Astrocyte (in vitro differentiated cells and primary cell): ENCODE measurements around the gene PLCB4. TPM values are rescaled to one million over a fixed set of nuclear protein-coding genes. Genes with fewer than 3 reads are reported as not detected.
"Not testable (repeated sequence)": the region's sequence is repeated elsewhere in the genome, so short reads cannot be mapped to it uniquely, and the experiment has no call there.

ENCODE experiments used
- DNase-seq: peaks from one replicate; pipeline ENCODE4 v3.0.0-alpha.2; 2010; ENCODE audit warnings: low read depth
- FAIRE-seq: peaks from 2 replicates; lab custom pipeline; 2011; peaks lifted over from hg19 to GRCh38; lab: Jason Lieb, UNC
- H2AFZ ChIP-seq: 2 replicates; pipeline ENCODE4 v1.6.0; 2012; ENCODE audit warnings: low read depth, low read length, inconsistent platforms
- H3K27ac ChIP-seq: 2 replicates; pipeline ENCODE4 v1.5.1; 2011; ENCODE audit warnings: low read depth, low read length, inconsistent platforms
- H3K27me3 ChIP-seq: 2 replicates; pipeline ENCODE4 v1.6.0; 2011; ENCODE audit warnings: low read length, inconsistent platforms; ENCODE audit not compliant: insufficient read depth
- H3K36me3 ChIP-seq: 2 replicates; pipeline ENCODE4 v1.5.1; 2011; ENCODE audit warnings: low read length, inconsistent platforms; ENCODE audit not compliant: insufficient read depth
- H3K4me1 ChIP-seq: 2 replicates; pipeline ENCODE4 v1.5.1; 2011; ENCODE audit warnings: low read length, inconsistent platforms; ENCODE audit not compliant: insufficient read depth
- H3K4me2 ChIP-seq: 2 replicates; pipeline ENCODE4 v1.6.0; 2012; ENCODE audit warnings: low read length, inconsistent platforms
- H3K4me3 ChIP-seq: 2 replicates; pipeline ENCODE4 v1.5.1; 2011; ENCODE audit warnings: low read depth, mild to moderate bottlenecking, low read length, inconsistent platforms; ENCODE audit not compliant: insufficient read depth
- H3K79me2 ChIP-seq: 2 replicates; pipeline ENCODE4 v1.6.0; 2012; ENCODE audit warnings: mild to moderate bottlenecking, low read length, inconsistent platforms; ENCODE audit not compliant: insufficient read depth
- H3K9ac ChIP-seq: 2 replicates; pipeline ENCODE4 v1.6.0; 2012; ENCODE audit warnings: mild to moderate bottlenecking, low read length, inconsistent platforms
- H3K9me3 ChIP-seq: 2 replicates; pipeline ENCODE4 v1.5.1; 2012; ENCODE audit warnings: low read depth, mild to moderate bottlenecking, low read length, inconsistent platforms; ENCODE audit not compliant: insufficient read depth
- H4K20me1 ChIP-seq: 2 replicates; pipeline ENCODE4 v1.6.0; 2012; ENCODE audit warnings: low read length, inconsistent platforms; ENCODE audit not compliant: insufficient read depth
- H3K27ac Mint-ChIP-seq: one replicate; pipeline ENCODE4 v1.8.0; 2021; ENCODE audit warnings: mild to moderate bottlenecking, mixed read lengths; ENCODE audit not compliant: unreplicated experiment
- H3K27me3 Mint-ChIP-seq: one replicate; pipeline ENCODE4 v1.8.0; 2021; ENCODE audit warnings: low read depth, mixed read lengths; ENCODE audit not compliant: unreplicated experiment
- H3K36me3 Mint-ChIP-seq: one replicate; pipeline ENCODE4 v1.8.0; 2021; ENCODE audit warnings: low read depth, mixed read lengths; ENCODE audit not compliant: unreplicated experiment
- H3K4me1 Mint-ChIP-seq: one replicate; pipeline ENCODE4 v1.8.0; 2021; ENCODE audit warnings: low read depth, mixed read lengths; ENCODE audit not compliant: unreplicated experiment
- H3K4me3 Mint-ChIP-seq: one replicate; pipeline ENCODE4 v1.8.0; 2021; ENCODE audit warnings: mild to moderate bottlenecking, moderate library complexity, mixed read lengths; ENCODE audit not compliant: unreplicated experiment
- H3K9me3 Mint-ChIP-seq: one replicate; pipeline ENCODE4 v1.8.0; 2021; ENCODE audit warnings: mild to moderate bottlenecking, mixed read lengths; ENCODE audit not compliant: unreplicated experiment
- EZH2 ChIP-seq: IDR thresholded peaks from 2 replicates; pipeline ENCODE4 v1.6.1; 2012; ENCODE audit warnings: mild to moderate bottlenecking, low read length, inconsistent platforms; ENCODE audit not compliant: insufficient read depth
- total RNA-seq: library from RNA; stranded (reverse); gene quantifications from 2 replicates; pipeline ENCODE4 v1.2.1, GENCODE V29; 2021
- TF ChIP-seq, protein P1 (sequence below): IDR thresholded peaks from 2 replicates; pipeline ENCODE4 v1.5.1; 2011; ENCODE audit warnings: low read depth, mild to moderate bottlenecking, inconsistent platforms, low read length, moderate library complexity; ENCODE audit not compliant: insufficient read depth

Gene PLCB4
- total RNA-seq, 1 donor from 2014 or later, result 58.2 TPM

DNA sequence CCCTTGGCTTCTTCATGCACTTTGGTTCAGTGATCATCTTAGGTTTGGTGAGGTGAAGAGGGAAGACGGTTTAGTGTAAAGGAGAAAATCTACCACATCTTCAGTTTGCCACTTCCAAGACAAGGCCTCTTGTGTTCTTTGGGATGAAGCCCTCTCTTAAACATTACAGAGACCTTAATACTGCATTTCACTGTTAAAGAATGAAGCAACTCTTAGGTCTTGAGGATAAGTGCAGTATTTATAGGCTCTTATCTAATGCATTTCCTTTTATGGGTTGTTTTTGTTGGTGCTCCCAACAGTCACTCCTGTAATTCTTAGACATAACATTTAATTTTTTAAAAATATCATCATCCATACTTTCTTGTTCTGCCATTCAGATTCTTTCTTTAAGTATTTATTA lies 305.6 kb downstream of the PLCB4 start:
- DNase-seq (peak; percentile 47), FAIRE-seq (no peak)
- H3K4me1 ChIP-seq, result no peaks in the 10 kb centered on the region
- H3K27ac ChIP-seq, result no peak overlapping the region
- H3K27me3 ChIP-seq, result no peaks in the 10 kb centered on the region
- Mint-ChIP-seq H3K4me1 (peaks cover 15% of the 10 kb centered on the region), H3K27me3 (no peaks in the 10 kb centered on the region), H3K9me3 (no peaks in the 10 kb centered on the region), H3K4me3 (no peak overlapping the region), H3K36me3 (peaks cover 6% of the 10 kb centered on the region), H3K27ac (no peak overlapping the region)
- no peak overlapping the region for H2AFZ ChIP-seq
- H3K4me2 ChIP-seq, result peak overlapping the region; percentile 33
- no peaks in the 10 kb centered on the region for H4K20me1 ChIP-seq
- H3K9me3 ChIP-seq, result no peaks in the 10 kb centered on the region
- H3K79me2 ChIP-seq, result no peaks in the 10 kb centered on the region
- H3K4me3 ChIP-seq, result no peak overlapping the region
- no peaks in the 10 kb centered on the region for H3K36me3 ChIP-seq
- no peak overlapping the region for H3K9ac ChIP-seq
- no peak for TF ChIP-seq EZH2
- TF ChIP-seq, protein P1, sequence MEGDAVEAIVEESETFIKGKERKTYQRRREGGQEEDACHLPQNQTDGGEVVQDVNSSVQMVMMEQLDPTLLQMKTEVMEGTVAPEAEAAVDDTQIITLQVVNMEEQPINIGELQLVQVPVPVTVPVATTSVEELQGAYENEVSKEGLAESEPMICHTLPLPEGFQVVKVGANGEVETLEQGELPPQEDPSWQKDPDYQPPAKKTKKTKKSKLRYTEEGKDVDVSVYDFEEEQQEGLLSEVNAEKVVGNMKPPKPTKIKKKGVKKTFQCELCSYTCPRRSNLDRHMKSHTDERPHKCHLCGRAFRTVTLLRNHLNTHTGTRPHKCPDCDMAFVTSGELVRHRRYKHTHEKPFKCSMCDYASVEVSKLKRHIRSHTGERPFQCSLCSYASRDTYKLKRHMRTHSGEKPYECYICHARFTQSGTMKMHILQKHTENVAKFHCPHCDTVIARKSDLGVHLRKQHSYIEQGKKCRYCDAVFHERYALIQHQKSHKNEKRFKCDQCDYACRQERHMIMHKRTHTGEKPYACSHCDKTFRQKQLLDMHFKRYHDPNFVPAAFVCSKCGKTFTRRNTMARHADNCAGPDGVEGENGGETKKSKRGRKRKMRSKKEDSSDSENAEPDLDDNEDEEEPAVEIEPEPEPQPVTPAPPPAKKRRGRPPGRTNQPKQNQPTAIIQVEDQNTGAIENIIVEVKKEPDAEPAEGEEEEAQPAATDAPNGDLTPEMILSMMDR, result no peak

DNA sequence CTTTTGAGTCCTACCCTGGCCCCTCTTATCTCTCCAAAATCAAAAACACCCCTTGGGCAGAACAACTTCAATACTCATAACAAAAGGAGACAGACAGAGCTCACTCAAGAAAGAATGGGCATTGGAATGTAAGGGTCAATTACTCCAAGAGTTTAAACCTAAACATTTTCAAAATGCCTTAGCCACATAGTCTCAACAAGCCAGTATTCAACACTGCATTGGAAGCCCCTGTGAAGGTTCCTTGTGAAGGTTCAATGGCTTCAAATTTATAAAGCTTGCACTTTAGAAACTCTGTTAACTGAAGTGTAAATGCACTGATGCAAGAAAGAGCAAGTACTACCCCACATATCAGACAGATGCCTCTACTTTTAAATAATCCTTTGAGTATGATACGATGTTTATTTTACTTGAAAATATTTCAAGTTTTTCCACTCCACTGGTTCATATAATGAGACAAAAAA lies 306.4 kb downstream of the PLCB4 start:
- TF ChIP-seq, protein P1, result no peak
- TF ChIP-seq EZH2, result no peak
- H3K4me2 ChIP-seq, result no peak overlapping the region
- DNase-seq, result peak; percentile 14
- peaks cover 3% of the 10 kb centered on the region for H3K36me3 Mint-ChIP-seq
- no peak overlapping the region for H3K4me3 Mint-ChIP-seq
- no peaks in the 10 kb centered on the region for H3K36me3 ChIP-seq
- no peaks in the 10 kb centered on the region for H3K79me2 ChIP-seq
- no peaks in the 10 kb centered on the region for H3K4me1 ChIP-seq
- no peak overlapping the region for H3K4me3 ChIP-seq
- H3K9me3 Mint-ChIP-seq, result no peaks in the 10 kb centered on the region
- no peaks in the 10 kb centered on the region for H3K9me3 ChIP-seq
- H4K20me1 ChIP-seq, result no peaks in the 10 kb centered on the region
- peak overlapping the region; percentile 2 for H3K27ac Mint-ChIP-seq
- FAIRE-seq, result peak; percentile 5
- no peak overlapping the region for H2AFZ ChIP-seq
- H3K4me1 Mint-ChIP-seq, result peaks cover 15% of the 10 kb centered on the region
- H3K9ac ChIP-seq, result no peak overlapping the region
- H3K27ac ChIP-seq, result no peak overlapping the region
- H3K27me3 Mint-ChIP-seq, result no peaks in the 10 kb centered on the region
- no peaks in the 10 kb centered on the region for H3K27me3 ChIP-seq

DNA sequence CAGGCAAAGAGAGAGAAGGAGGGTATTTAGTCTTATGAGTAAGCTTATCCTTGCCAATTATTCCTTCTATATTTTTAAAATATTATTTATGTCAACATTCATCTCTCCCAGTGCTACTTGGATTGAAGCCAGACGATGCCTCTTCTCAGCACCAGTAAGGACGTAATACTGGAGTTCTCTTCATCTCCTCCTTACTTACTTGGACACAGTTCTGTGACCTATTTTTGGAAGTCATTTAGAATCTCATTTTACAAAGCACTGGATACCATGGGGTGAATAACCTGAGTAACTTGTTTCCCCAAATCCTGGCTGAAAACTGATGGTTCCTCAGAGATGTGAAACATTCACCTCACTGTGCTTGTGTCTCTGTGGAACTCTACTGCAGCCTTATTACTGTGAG lies 308.1 kb downstream of the PLCB4 start:
- no peak overlapping the region for H3K4me3 ChIP-seq
- no peak for TF ChIP-seq EZH2
- TF ChIP-seq, protein P1, result no peak
- no peak overlapping the region for H3K4me2 ChIP-seq
- no peaks in the 10 kb centered on the region for H3K36me3 ChIP-seq
- H4K20me1 ChIP-seq, result no peaks in the 10 kb centered on the region
- Mint-ChIP-seq H3K27me3 (no peaks in the 10 kb centered on the region), H3K9me3 (no peaks in the 10 kb centered on the region), H3K36me3 (no peaks in the 10 kb centered on the region), H3K4me3 (no peak overlapping the region), H3K27ac (no peak overlapping the region), H3K4me1 (peaks cover 15% of the 10 kb centered on the region)
- FAIRE-seq (no peak), DNase-seq (no peak)
- no peaks in the 10 kb centered on the region for H3K4me1 ChIP-seq
- no peaks in the 10 kb centered on the region for H3K9me3 ChIP-seq
- no peak overlapping the region for H3K9ac ChIP-seq
- no peak overlapping the region for H3K27ac ChIP-seq
- no peaks in the 10 kb centered on the region for H3K79me2 ChIP-seq
- no peak overlapping the region for H2AFZ ChIP-seq
- no peaks in the 10 kb centered on the region for H3K27me3 ChIP-seq

DNA sequence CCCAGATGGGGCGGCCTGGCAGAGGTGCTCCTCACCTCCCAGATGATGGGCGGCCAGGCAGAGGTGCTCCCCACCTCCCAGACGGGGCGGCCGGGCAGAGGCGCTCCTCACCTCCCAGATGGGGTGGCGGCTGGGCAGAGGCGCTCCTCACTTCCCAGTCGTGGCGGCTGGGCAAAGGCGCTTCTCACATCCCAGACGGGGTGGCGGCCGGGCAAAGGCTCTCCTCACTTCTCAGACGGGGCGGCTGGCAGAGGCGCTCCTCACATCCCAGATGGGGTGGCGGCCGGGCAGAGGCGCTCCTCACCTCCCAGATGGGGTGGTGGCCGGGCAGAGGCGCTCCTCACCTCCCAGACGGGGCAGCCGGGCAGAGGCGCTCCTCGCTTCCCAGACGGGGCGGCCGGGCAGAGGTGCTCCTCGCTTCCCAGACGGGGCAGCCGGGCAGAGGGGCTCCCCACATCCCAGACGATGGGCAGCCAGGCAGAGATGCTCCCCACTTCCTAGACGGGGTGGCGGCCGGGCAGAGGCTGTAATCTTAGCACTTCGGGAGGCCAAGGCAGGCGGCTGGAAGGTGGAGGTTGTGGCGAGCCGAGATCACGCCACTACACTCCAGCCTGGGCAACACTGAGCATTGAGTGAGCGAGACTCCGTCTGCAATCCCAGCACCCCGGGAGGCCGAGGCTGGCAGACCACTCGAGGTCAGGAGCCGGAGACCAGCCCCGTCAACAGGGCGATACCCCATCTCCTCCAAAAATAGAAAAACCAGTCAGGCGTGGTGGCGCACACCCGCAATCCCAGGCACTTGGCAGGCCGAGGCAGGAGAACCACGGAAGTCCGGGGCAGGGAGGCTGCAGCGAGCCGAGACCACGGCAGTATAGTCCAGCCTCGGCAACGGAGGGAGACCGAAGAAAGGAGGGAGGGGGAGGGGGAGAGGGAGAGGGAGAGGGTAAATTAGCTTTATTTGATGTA lies 316.7 kb downstream of the PLCB4 start:
- not testable (repeated sequence) for H3K4me1 Mint-ChIP-seq, FAIRE-seq, H4K20me1 ChIP-seq, H3K9me3 Mint-ChIP-seq, H3K4me3 ChIP-seq, H3K9me3 ChIP-seq, H3K4me3 Mint-ChIP-seq, H3K27me3 Mint-ChIP-seq, H3K4me1 ChIP-seq, H3K9ac ChIP-seq, H3K4me2 ChIP-seq, H3K27me3 ChIP-seq, H3K79me2 ChIP-seq, H3K27ac ChIP-seq, H3K36me3 ChIP-seq, H3K27ac Mint-ChIP-seq, DNase-seq, H2AFZ ChIP-seq
- peaks cover 24% of the 10 kb centered on the region for H3K36me3 Mint-ChIP-seq
